ENCODE measurements around the gene DENND6B. TPM values are rescaled to one million over a fixed set of nuclear protein-coding genes. Genes with fewer than 3 reads are reported as not detected.

DENND6B gene
- total and polyA plus RNA-seq, 12 donors = 1.1 to 3.6 (median 2.0) TPM

GRCh38 chr22:50266994-50267393 is 59.8 kb downstream of the DENND6B start:
- Histone ChIP-seq H3K4me1 (peaks cover 16 to 63% (median 51%) of the 10 kb centered on the region in 9 donors), H3K27me3 (peaks cover 0 to 74% (median 0%) of the 10 kb centered on the region in 7 donors), H3K27ac (no peak overlapping the region), H3K4me3 (peak overlapping the region in 7 of 10 donors; percentile 17 to 43 (median 37)), H3K9me3 (no peaks in the 10 kb centered on the region), H3K36me3 (peaks cover 0 to 10% (median 0%) of the 10 kb centered on the region in 9 donors)
- 48 to 66% methylated on average over 36 to 37 of the region's 37 CpGs for WGBS, 2 donors
- ATAC-seq (no peak), DNase-seq (no peak)
- intact Hi-C loops (cut with DNase I) = no loop called here
- no peak for TF ChIP-seq CTCF (IDR thresholded peaks at IDR 0.05)

GRCh38 chr22:50264946-50265669 is 61.7 kb downstream of the DENND6B start:
- TF ChIP-seq CTCF (IDR thresholded peaks at IDR 0.05) = no peak
- Histone ChIP-seq H3K4me1 (peaks cover 9 to 58% (median 38%) of the 10 kb centered on the region in 9 donors), H3K4me3 (no peak overlapping the region), H3K27ac (no peak overlapping the region), H3K36me3 (peaks cover 0 to 10% (median 0%) of the 10 kb centered on the region in 9 donors), H3K9me3 (no peaks in the 10 kb centered on the region), H3K27me3 (peaks cover 0 to 70% (median 0%) of the 10 kb centered on the region in 7 donors)
- 81 to 83% methylated on average over 15 of the region's 15 CpGs for WGBS, 2 donors
- ATAC-seq = no peak
- no peak for DNase-seq
- intact Hi-C loops (cut with DNase I) = no loop called here

GRCh38 chr22:50264104-50264745 is 62.6 kb downstream of the DENND6B start:
- H3K27me3 ChIP-seq = peaks cover 0 to 63% (median 0%) of the 10 kb centered on the region in 7 donors
- no peak for DNase-seq
- no peak overlapping the region for H3K27ac ChIP-seq
- no peak for TF ChIP-seq CTCF (IDR thresholded peaks at IDR 0.05)
- H3K9me3 ChIP-seq = no peaks in the 10 kb centered on the region
- peaks cover 7 to 53% (median 33%) of the 10 kb centered on the region in 9 donors for H3K4me1 ChIP-seq
- WGBS, 2 donors = 88 to 91% methylated on average over 15 of the region's 15 CpGs
- intact Hi-C loops (cut with DNase I) = no loop called here
- ATAC-seq = no peak
- no peak overlapping the region for H3K4me3 ChIP-seq
- H3K36me3 ChIP-seq = peaks cover 0 to 10% (median 0%) of the 10 kb centered on the region in 9 donors

- TF ChIP-seq CTCF (IDR thresholded peaks at IDR 0.05) = no peak
- DNase-seq (no peak), ATAC-seq (no peak)
- intact Hi-C loops (cut with DNase I) = no loop called here
- 56 to 58% methylated on average over 9 of the region's 9 CpGs for WGBS, 2 donors
- Histone ChIP-seq H3K27ac (no peak overlapping the region), H3K4me3 (no peak overlapping the region), H3K4me1 (peaks cover 10 to 53% (median 28%) of the 10 kb centered on the region in 9 donors), H3K9me3 (no peaks in the 10 kb centered on the region), H3K36me3 (peaks cover 0 to 10% (median 0%) of the 10 kb centered on the region in 9 donors), H3K27me3 (peaks cover 0 to 52% (median 0%) of the 10 kb centered on the region in 7 donors)
Measured at GRCh38 chr22:50262973-50263617, 63.7 kb downstream of the DENND6B start.

Measured in heart right ventricle (tissue), 16 donors.